ENCODE data around the gene IPCEF1.

DNA sequence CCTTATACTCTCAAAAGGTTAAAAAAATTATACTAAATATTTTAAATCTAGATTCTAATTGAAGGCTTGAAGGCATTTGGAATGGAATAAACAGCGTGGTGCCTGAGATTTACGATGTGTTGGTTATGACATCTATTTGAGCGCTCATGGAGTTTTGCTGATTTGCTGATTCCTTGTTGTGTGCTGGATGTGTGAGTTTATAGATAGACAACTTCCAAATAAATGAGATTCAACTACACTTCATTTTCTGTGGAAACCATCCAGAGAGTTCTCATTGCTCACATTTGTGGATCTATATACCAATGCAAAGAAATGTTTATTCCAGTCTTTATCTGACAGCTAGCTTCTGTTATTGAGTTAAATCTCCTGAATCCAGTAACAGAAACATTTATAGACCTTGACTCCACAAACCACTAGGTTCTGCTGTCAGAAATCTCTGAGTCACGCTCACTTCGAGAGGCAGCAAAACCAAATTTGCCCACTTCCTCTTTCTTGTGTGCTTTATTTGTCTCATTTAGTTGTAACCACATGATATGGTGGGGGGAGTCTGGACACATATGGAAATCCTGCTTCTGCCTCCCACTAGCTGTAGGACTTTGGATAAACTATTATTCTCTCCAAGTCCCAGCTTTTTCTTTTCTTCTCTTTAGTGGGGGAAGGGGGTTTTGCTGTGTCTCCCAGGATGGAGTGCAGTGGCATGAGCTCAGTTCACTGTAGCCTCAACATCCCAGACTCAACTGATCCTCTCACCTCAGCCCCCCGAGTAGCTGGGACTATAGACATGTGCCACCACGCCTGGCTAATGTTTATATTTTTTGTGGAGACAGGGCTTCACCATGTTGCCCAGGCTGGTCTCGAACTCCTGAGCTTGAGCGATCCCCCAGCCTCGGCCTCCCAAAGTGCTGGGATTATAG, 54.5 kb downstream of the IPCEF1 start:
- no peak for TF ChIP-seq PATZ1 (CRISPR knock-in tag; IDR thresholded peaks at IDR 0.05; ENCODE audit: borderline replicate concordance)
- TF ChIP-seq ZFP30 (CRISPR knock-in tag; IDR thresholded peaks at IDR 0.05): no peak
- TF ChIP-seq, protein P1, sequence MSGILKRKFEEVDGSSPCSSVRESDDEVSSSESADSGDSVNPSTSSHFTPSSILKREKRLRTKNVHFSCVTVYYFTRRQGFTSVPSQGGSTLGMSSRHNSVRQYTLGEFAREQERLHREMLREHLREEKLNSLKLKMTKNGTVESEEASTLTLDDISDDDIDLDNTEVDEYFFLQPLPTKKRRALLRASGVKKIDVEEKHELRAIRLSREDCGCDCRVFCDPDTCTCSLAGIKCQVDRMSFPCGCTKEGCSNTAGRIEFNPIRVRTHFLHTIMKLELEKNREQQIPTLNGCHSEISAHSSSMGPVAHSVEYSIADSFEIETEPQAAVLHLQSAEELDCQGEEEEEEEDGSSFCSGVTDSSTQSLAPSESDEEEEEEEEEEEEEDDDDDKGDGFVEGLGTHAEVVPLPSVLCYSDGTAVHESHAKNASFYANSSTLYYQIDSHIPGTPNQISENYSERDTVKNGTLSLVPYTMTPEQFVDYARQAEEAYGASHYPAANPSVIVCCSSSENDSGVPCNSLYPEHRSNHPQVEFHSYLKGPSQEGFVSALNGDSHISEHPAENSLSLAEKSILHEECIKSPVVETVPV (CRISPR knock-in tag; IDR thresholded peaks at IDR 0.05): no peak
